Activated T-cell treated with anti-CD3 and anti-CD28 coated beads for 24 hours (primary cell): Measurements from ENCODE around the gene MOCOS.
"Not testable (repeated sequence)": the region's sequence is repeated elsewhere in the genome, so short reads cannot be mapped to it uniquely, and the experiment has no call there.

Source experiments
- DNase-seq: peaks from one replicate; pipeline ENCODE4 v3.0.0-alpha.2; 2020; ENCODE audit warnings: low read depth

MOCOS gene, protein sequence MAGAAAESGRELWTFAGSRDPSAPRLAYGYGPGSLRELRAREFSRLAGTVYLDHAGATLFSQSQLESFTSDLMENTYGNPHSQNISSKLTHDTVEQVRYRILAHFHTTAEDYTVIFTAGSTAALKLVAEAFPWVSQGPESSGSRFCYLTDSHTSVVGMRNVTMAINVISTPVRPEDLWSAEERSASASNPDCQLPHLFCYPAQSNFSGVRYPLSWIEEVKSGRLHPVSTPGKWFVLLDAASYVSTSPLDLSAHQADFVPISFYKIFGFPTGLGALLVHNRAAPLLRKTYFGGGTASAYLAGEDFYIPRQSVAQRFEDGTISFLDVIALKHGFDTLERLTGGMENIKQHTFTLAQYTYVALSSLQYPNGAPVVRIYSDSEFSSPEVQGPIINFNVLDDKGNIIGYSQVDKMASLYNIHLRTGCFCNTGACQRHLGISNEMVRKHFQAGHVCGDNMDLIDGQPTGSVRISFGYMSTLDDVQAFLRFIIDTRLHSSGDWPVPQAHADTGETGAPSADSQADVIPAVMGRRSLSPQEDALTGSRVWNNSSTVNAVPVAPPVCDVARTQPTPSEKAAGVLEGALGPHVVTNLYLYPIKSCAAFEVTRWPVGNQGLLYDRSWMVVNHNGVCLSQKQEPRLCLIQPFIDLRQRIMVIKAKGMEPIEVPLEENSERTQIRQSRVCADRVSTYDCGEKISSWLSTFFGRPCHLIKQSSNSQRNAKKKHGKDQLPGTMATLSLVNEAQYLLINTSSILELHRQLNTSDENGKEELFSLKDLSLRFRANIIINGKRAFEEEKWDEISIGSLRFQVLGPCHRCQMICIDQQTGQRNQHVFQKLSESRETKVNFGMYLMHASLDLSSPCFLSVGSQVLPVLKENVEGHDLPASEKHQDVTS

DNA sequence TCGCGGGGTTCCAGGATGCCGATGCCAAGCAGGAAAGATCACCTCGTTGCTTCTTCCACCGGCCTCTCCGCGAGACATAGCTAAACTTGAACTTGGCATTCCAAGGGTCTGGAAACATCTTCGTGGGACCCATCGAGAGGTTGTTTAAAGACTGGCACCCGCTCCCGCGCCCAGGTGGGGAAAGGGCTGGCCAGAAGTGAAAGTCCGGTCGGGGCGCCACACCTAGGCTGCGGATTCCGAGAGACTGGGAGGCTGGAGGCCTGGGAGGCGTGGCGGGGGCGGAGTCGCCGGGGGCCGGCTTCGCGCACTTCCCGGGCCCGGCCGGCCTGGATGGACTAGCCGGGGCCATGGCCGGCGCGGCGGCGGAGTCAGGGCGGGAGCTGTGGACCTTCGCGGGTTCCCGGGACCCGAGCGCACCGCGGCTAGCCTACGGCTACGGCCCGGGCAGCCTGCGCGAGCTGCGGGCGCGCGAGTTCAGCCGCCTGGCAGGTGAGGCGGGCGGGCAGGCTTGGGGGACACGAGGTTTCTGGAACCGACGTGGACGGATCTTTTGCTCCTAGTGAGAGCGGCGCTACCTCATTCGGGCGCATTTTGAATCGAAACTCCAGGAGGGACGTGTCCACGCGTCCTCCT, at the start of gene MOCOS:
Gene MOCOS, plus strand, starts transcription at position 305 of the 633 bp plus-strand sequence. Its CDS starts 43 bp downstream, at position 348.
- DNase-seq: peak; percentile 20

DNA sequence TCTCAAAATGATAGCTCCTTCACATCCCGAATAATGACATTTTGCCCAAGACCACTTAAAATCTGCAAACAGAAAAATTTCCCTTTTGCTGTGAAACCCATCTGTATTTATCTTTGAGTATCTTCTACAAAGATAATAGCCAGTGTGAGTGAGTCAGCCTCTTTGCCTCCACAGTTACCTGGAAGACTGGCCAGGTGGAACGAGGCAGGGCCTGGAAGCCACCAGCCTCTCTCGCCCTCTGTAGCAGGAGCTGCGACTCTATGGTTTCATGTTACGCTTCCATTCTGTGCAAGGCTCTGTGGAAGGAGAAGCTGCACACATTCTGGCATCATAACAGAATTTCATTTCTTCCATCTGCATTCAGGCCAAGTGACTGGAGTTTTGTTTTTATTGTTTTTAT, 48.1 kb upstream of the MOCOS start:
- DNase-seq: no peak

DNA sequence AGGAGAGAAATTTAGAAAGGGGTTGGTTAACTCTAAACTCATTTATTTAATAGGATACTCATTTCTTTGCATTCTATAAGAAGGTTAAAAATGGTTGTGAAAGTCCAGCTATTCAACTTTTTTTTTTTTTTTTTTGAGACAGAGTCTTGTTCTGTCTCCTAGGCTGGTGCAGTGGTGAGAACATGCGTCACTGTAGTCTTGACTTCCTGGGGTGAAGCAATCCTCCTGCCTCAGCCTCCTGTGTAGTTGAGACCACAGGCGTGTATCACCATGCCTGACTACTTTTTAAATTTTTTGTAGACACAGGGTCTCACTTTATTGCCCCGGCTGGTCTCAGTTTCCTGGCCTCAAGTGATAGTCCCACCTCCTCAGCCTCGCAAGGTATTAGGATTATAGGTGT, 45.7 kb upstream of the MOCOS start:
- DNase-seq: no peak

DNA sequence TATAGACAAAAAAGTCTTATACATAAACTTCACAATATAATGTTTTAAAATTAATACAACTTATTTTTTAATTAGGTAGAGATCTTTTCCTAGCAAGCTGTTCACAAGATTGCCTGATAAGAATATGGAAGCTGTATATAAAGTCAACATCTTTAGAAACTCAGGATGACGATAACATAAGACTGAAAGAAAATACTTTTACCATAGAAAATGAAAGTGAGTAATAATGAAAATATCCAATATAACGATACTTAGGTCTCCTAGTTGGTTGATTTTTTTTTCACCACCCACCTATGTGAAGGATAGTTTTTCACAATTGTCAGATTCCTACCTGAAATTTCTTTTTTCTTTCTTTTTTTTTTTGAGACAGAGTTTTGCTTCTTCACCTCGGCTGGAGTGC, 44.5 kb upstream of the MOCOS start:
- DNase-seq: no peak

DNA sequence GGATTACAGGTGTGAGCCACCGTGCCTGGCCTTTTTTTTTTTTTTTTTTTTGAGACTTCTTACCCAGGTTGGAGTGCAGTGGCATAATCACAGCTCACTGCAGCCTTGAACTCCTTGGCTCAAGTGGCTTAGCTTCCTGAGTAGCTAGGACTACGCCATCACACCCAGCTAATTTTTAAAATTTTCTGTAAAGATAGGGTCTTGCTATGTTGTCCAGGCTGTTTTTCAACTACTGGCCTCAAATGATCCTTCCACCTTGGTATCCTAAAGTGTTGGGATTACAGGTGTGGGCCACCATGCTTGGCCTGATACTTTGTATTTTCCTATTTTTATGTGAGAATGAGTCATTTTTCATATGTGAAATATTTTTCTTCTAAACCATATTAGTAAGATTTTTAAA, 43.9 kb upstream of the MOCOS start:
- no peak for DNase-seq

DNA sequence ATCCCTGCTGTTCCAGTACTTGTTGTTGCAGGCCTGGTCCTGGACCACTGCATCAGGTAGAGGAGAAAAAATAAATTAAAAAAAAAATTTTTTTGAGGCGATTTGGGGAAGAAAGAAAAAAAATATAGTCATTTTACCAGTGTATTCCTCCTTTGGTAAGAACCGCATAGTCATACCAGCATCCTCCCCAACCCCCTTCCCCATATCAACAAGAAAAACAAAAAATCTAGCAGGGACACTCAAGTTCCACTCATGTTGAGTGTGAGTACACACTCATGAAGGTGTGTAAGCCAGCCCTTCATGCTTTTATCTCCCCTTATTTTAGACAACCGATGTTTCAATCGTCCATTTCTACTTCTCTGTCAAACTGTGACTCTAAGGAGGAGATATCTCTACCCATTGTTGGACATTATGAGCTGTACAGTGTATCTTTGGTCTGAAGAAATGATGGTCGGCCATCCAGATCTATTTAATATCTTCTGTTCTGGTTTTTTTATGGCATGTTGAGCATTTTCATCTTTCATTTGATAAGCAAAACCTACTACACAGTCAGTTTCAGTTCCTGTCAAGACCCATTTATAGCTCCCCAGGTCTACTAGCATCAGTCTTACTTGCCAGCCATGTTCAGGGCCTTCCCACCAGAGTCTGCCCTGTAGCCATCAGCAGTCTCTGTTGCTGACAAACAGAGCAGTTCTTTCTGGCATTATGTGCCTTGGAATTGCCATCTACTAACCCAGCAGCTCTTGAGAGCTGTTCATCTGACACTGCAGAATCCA, 37.6 kb upstream of the MOCOS start:
- no peak for DNase-seq

DNA sequence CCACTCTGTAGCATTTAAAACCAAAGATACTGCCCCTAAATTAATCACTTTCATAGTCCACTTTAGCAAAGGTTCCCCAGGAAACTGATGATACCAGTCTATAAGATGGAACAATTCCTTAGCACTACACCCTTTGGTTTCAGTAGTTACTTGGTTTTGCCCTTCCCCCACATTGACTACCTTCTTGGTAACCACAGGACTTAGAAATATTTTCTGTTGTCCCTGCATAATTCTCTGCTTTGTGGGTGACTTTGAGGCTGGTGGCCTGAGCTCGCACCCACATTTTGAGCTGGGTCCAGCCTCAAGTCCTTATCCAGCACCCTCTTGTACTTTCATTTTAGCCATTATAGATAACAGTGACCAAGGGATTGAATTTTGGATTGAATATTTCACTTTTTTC, 34.5 kb upstream of the MOCOS start:
- no peak for DNase-seq

DNA sequence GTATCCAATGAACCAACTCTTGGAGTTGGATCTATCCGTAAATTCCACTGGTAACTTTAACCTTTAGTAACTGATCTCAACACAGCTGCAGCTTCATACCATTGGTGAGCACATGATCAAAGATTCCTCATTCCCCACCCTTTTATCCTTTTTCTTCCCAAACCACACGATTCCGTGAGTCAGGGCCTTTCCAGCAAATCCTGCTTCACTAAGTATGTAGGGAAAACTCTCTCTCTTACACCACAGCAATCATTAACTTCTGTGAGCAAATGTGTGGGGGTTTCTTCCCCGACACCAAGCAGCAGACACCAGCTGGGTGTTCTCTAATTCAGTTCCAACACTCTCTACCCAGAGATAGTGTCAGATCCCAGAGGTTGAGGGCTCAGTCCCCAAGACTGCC, 34.1 kb upstream of the MOCOS start:
- DNase-seq: no peak

DNA sequence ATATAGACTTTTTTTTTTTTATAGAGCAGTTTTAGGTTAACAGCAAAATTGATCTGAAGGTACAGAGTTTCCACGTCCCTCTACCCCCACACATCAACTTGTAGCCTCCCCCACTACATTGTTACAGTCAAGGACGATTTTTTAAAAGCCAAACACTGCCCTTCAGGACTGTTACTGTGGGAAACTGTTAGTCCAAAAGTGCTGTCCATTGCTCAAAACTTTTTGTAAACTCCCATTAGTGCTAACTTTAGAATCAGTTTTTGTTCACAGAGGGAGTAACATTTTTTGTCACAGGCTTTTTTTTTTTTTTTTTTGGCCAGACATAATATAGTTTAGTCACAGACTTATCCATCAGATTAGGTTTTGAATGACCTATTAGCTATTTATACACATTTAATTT, 33.5 kb upstream of the MOCOS start:
- no peak for DNase-seq

DNA sequence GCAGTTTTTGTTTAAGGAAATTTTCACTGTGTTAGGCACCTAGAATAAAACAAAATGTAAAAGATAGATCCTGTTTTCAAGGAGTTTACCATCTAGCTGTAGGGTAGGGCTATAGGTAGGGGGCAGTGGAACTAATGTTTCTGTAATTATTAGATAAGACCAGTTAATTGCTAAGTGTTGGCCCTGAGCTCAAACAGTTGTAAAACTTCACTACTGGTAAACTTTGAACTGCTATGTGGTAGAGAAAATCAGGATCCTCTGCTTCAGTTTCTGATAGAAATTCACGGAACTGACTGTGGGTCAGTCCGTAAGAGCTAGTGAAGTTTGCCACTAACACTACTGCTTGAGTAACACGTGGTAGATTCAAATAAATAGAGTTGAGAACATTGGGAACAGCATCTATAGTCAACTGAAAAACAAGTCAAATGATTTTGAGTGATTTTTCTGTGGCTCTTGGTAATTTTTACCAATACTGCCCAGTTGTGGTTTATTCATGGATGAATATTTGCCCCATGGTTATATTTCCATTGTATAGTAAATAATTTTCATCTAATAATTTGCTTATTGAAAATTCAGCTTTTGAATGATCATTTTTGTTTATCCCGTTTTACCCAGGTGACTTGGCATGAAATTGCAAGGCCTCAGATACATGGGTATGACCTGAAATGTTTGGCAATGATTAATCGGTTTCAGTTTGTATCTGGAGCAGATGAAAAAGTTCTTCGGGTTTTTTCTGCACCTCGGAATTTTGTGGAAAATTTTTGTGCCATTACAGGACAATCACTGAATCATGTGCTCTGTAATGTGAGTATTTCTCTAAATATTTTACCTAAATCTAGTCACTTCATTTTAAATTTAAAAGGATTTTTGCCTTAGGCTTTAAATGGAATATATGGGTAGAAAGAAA, 31.2 kb upstream of the MOCOS start:
- no peak for DNase-seq

DNA sequence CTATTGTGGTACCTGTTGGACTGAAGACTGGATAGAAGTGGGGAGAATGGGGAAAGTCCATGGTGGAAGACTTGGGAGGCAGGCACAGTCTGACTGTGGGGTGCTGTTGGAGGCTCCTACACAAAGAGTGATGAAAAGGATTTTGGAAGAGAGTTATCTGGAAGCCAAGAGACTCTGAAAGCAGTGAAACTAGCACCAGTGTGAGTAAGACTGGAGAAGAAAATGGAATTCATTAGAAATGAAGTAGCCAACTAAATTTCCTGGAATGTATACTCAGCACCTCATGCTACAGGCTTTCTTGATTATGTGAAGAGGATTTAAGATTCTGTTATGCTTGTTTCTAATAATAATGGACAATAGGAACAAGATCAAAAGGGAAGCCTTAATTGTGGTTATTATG, 29.9 kb upstream of the MOCOS start:
- no peak for DNase-seq

DNA sequence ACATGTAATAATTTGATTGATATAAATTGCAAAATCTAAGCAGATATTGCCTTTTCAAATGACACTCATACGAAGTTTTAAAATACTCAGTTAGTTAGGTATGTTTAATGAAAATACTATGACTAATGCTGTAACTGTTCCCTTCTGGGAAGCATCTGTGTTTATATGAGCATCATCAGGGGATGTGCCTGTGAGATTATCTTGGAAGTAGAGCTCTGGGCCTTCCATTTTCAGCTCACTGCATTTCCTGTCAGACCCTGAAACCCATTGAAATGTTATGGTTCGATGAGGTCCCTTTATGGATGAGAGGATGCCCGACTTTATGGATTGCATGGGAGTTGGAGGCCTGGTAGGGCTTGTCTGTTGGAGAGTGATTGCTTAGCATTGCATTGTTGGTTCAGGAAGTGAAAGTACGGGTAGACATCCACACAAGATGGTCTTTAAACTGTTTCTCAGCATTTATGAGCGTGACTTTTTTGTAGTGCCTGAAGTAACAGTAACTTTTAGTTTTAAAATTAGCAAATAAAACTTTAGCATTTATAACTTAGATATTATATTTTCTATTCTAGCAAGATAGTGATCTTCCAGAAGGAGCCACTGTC, 28.9 kb upstream of the MOCOS start:
- no peak for DNase-seq

DNA sequence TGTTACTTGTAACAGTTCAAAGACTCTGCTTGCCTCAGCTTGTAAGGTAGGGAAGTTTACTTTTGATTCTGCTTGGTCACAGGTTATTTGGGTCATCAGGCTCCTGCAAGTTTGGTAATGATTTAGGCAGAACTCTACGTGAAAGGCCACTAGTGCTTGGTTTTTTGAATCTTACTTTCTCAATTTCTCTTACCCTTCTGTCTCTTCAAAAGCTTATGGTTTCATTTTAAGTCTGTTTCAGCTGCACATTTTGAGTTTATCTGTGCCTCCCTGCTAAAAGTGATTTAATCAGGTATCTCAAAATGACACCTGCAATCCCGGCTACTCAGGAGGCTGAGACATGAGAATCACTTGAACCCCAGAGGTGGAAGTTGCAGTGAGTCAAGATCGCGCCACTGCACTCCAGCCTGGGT, 26.3 kb upstream of the MOCOS start:
- no peak for DNase-seq

DNA sequence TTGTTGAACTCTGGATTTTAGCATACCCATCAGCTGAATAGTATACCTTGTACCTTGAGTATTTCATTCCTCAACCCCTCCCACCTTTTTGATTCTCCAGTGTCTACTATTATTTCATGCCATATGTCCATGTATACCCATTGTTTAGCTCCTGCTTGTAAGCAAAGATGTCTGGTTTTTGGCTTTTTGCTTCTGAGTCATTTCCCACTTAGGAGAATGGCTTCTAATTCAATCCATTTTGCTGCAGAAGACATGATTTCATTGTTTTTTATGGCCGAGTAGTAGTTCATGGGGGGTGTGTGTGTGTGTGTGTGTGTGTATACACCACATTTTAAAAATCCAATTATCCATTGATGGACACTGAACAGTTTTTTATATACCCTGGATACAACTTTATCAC, 24.3 kb upstream of the MOCOS start:
- no peak for DNase-seq

DNA sequence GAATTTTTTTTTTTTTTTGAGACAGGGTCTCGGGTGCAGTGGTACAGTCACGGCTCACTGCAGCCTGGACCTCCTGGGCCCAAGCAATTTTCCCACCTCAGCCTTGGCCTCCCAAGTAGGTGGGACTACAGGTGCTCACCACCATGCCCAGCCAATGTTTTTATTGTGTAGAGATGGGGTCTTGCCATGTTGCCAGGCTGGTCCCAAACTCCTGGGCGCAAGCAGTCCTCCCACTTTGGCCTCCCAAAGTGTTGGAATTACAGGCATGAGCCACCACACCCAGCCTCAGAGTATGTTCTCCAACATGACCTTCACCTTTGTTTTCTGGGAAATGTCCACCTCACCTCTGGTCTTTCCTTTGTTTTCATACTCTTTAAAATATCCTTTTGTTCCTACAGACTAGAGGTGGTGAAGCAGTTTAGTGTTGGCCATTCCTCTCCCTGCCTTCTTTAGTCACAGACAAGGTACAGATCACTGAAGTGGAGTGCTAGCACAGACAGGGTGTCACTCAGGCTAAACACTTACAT, 19.5 kb upstream of the MOCOS start:
- no peak for DNase-seq

DNA sequence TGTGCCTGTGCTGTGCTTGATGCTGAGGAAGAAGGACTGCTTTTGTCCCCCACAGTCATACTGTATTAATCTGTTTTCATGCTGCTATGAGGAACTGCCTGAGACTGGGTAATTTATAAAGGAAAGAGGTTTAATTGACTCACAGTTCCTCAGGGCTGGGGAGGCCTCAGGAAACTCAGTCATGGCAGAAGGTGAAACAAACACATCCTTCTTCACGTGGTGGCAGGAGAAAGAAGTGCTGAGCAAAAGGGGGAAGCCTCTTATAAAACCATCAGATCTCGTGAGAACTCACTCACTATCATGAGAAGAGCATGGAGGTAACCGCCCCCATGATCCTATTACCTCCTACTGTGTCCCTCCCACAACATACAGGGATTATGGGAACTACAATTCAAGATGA, 19.0 kb upstream of the MOCOS start:
- DNase-seq: not testable (repeated sequence)

DNA sequence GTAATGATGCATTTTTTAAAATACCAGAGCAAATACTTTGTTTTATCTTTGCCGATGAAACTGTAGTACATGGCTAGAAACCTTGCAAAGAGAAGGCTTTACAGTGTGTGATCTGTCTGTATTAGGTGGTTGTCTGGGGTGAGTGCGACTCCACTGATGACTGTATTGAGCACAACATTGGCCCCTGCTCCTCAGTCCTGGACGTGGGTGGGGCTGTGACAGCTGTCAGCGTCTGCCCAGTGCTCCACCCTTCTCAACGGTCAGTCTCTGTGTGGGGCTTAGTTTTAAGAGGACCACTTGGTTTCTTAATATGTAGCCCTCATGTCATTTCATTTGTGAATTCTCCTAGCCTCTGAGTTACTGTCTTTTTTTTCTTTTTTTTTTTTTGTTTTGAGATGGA, 17.4 kb upstream of the MOCOS start:
- DNase-seq: no peak

DNA sequence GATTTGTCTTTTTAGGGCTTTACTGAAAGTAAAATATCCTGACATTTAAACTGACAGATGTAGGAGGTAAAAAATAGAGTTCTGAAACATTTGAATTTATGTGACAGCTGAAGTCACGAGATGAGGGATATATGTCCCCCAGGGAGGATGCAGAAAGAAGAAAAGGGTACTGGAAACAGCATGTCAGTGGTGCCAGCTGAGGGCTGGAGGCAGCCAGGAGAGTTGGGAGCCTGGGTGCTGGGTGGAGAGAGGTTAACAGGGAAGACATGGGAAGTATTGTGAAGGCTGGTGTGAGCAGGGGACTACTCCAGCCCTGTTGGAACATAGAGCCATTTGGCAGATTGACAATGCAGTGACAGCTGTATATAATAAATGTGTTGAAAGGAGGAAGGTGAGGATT, 11.8 kb upstream of the MOCOS start:
- DNase-seq: no peak

DNA sequence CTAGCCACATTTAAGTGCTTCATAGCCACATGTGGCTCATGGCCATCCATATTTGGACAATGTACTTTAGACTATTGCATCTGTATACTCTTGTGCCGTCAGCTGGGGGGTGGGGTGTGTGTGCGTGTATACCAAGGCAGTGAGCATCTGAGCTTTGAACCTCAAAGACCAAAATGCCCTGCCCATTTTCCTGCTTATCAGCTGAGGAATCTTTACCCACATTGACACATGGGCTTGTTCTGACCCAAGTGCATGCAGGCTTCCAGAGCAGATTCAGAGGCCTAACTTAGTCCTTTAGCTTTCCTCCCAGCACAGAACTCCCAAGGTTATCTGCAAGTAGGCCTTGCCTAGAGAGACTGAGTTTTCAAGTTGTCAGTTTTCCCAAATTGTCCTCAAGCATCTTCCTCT, 11.1 kb upstream of the MOCOS start:
- DNase-seq: no peak

DNA sequence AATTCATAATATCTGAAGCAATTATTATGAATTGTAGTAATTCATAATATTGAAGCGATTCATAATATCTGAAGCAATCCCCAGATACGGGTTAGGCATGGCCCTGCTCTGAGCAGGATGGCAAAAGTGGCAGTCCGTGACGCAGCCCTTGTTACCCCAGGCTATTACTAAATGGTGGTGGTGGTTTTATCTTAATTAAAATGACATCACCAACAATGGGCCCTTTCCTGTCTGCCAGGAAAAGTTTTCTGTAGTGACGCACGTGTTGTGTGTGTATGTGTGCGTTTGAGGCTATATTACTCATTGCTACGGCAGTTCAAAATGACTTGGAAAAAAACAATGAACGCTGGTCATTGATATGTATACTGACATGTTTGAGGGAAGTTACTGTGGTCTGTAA, 10.6 kb upstream of the MOCOS start:
- DNase-seq: no peak
